ENCODE measurements around the gene SLIT3. TPM values are rescaled to one million over a fixed set of nuclear protein-coding genes. Genes with fewer than 3 reads are reported as not detected.

The SLIT3 gene
- total and polyA plus RNA-seq, 9 of the 15 experiments (the other 6 are each of a cell fraction or from before 2014, with no cell fraction given): 0.01 to 0.04 TPM; not detected in 7

DNA sequence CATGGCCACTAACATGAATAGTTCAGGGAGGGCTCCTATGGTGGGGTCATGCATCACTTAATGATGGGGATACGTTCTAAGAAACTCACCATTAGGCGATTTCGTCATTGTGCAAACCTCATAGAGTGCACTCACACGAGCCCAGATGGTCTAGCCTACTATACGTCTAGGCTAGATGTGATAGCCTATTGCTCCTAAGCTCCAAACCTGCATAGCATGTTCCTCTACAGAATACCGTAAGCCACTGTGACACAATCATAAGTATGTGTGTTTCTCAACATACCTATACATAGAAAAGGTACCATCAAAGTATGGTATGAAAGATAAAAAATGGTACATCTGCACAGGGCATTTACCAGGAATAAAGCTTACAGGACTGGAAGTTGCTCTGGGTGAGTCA lies 6.3 kb downstream of the SLIT3 start:
- Histone ChIP-seq H3K9ac (ENCODE audit: insufficient read depth in 1 of 2, low read depth in 2 of 2, low read length in 2 of 2) (no peak overlapping the region), H3K4me1 (replicated peaks in 1 of 2; ENCODE audit: control insufficient read depth in 2 of 2, insufficient read depth in 2 of 2, low read length in 2 of 2) (no peaks in the 10 kb centered on the region), H3K79me2 (ENCODE audit: control insufficient read depth, insufficient read depth, low read length) (no peaks in the 10 kb centered on the region), H3K4me3 (no peak overlapping the region), H2AFZ (ENCODE audit: low read depth, low read length) (no peak overlapping the region), H4K20me1 (replicated peaks; ENCODE audit: control insufficient read depth, insufficient read depth, low read length) (no peaks in the 10 kb centered on the region), H3K27ac (ENCODE audit: extremely low read depth, low read depth, low read length) (no peak overlapping the region), H3K4me2 (ENCODE audit: insufficient read depth, low read length) (no peak overlapping the region), H3K36me3 (ENCODE audit: control insufficient read depth, insufficient read depth, low read length) (no peaks in the 10 kb centered on the region), H3K27me3 (ENCODE audit: control insufficient read depth in 2 of 2, insufficient read depth in 2 of 2, low read length in 2 of 2) (no peaks in the 10 kb centered on the region; a peak in 2 of 5 replicates), H3K9me3 (replicated peaks; ENCODE audit: control insufficient read depth, insufficient read depth, low read depth, low read length) (no peaks in the 10 kb centered on the region), H3K9me1 (ENCODE audit: control insufficient read depth, insufficient read depth, low read length) (no peaks in the 10 kb centered on the region)
- intact Hi-C loops (cut with micrococcal nuclease): no loop called here
- ChIA-PET POLR2A (no interaction called here), CTCF (ENCODE audit: low intra/inter-chr PET ratio) (no interaction called here)
- TF ChIP-seq PML (IDR thresholded peaks at IDR 0.05; ENCODE audit: low read length) (no peak), ADNP (tag; IDR thresholded peaks at IDR 0.05) (no peak), ZKSCAN1 (IDR thresholded peaks at IDR 0.05; ENCODE audit: low read depth, low read length) (no peak), HNRNPUL1 (IDR thresholded peaks at IDR 0.05; ENCODE audit: low read length) (no peak), NFE2L1 (tag; IDR thresholded peaks at IDR 0.05; ENCODE audit: borderline replicate concordance, low read depth) (no peak)
- TF ChIP-seq, protein P1, sequence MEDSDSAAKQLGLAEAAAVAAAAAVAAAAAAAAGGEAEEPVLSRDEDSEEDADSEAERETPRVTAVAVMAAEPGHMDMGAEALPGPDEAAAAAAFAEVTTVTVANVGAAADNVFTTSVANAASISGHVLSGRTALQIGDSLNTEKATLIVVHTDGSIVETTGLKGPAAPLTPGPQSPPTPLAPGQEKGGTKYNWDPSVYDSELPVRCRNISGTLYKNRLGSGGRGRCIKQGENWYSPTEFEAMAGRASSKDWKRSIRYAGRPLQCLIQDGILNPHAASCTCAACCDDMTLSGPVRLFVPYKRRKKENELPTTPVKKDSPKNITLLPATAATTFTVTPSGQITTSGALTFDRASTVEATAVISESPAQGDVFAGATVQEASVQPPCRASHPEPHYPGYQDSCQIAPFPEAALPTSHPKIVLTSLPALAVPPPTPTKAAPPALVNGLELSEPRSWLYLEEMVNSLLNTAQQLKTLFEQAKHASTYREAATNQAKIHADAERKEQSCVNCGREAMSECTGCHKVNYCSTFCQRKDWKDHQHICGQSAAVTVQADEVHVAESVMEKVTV (CRISPR knock-in tag; IDR thresholded peaks at IDR 0.05): no peak
- no TSS peak for BruUV-seq (replicated peaks)
- ATAC-seq: no peak
- 1% methylated on average over 6 of the region's 6 CpGs for WGBS (ENCODE audit: insufficient coverage, low coverage, missing lambda C conversion rate)
- in situ Hi-C loops (cut with MboI): loop anchor here (10.0 kb wide), 1 partner anchor 600 kb away; no protein-coding TSS in a partner anchor
- DNase-seq (ENCODE audit: extremely low read depth in 1 of 4, low spot score in 3 of 4): no peak
- no peak for FAIRE-seq
